BJ (cell line): Measurements from ENCODE around the gene PTPRM. TPM values are rescaled to one million over a fixed set of nuclear protein-coding genes. Genes with fewer than 3 reads are reported as not detected.

Source experiments
- CTCF ChIA-PET: fragments of 350-600 bp; formaldehyde crosslinking; extraction: SDS; loops from one replicate; lab custom pipeline; 2021; ENCODE audit warnings: antibody characterized with exemption, inconsistent platforms; lab: Yijun Ruan, JAX
- POLR2A ChIA-PET: fragments of 300-600 bp; sonication (Branson Sonifier 250); formaldehyde crosslinking; extraction: SDS; loops from one replicate; lab custom pipeline; 2021; ENCODE audit warnings: antibody characterized with exemption; lab: Charles Lee
- DNase-seq: peaks from one replicate; pipeline ENCODE4 v3.0.0-alpha.2; 2011; ENCODE audit warnings: low read depth
- H3K27me3 ChIP-seq: 2 replicates; pipeline ENCODE4 v1.6.0; 2011; ENCODE audit warnings: low read length; ENCODE audit not compliant: control insufficient read depth, insufficient read depth
- H3K36me3 ChIP-seq: 2 replicates; pipeline ENCODE4 v1.5.1; 2011; ENCODE audit warnings: low read length; ENCODE audit not compliant: control insufficient read depth, insufficient read depth
- H3K4me3 ChIP-seq: 2 replicates; pipeline ENCODE4 v1.5.1; 2011; ENCODE audit warnings: low read depth, mild to moderate bottlenecking, control low read depth, low read length
- polyA plus RNA-seq: library from polyadenylated mRNA; depleted of rRNA; stranded (reverse); fragments of >200 nt; gene quantifications from 2 replicates; pipeline ENCODE4 v1.2.3, GENCODE V29; 2011
- TF ChIP-seq, protein P1 (sequence below): IDR thresholded peaks from 2 replicates; pipeline ENCODE4 v1.5.1; 2011; ENCODE audit warnings: low read depth, mild to moderate bottlenecking, control low read depth, inconsistent platforms, low read length, moderate library complexity; ENCODE audit not compliant: insufficient read depth

PTPRM gene
- polyA plus RNA-seq, 1 experiment: 149 TPM

- Histone ChIP-seq H3K27me3 (no peaks in the 10 kb centered on the region), H3K36me3 (no peaks in the 10 kb centered on the region), H3K4me3 (no peak overlapping the region)
- TF ChIP-seq, protein P1, sequence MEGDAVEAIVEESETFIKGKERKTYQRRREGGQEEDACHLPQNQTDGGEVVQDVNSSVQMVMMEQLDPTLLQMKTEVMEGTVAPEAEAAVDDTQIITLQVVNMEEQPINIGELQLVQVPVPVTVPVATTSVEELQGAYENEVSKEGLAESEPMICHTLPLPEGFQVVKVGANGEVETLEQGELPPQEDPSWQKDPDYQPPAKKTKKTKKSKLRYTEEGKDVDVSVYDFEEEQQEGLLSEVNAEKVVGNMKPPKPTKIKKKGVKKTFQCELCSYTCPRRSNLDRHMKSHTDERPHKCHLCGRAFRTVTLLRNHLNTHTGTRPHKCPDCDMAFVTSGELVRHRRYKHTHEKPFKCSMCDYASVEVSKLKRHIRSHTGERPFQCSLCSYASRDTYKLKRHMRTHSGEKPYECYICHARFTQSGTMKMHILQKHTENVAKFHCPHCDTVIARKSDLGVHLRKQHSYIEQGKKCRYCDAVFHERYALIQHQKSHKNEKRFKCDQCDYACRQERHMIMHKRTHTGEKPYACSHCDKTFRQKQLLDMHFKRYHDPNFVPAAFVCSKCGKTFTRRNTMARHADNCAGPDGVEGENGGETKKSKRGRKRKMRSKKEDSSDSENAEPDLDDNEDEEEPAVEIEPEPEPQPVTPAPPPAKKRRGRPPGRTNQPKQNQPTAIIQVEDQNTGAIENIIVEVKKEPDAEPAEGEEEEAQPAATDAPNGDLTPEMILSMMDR: no peak
- ChIA-PET POLR2A (interaction anchor here (0.6 kb wide), 1 partner anchor 779 kb away, joined by 6 read pairs; no protein-coding TSS in a partner anchor), CTCF (no interaction called here)
- no peak for DNase-seq
Observed at GRCh38 chr18:8238507-8238906, 671.4 kb downstream of the PTPRM start.

GRCh38 chr18:8241731-8242130, 674.6 kb downstream of the PTPRM start:
- POLR2A ChIA-PET: no interaction called here
- no peaks in the 10 kb centered on the region for H3K36me3 ChIP-seq
- CTCF ChIA-PET: interaction anchor here (1.3 kb wide), 1 partner anchor 11 kb away, joined by 4 read pairs; no protein-coding TSS in a partner anchor

DNA sequence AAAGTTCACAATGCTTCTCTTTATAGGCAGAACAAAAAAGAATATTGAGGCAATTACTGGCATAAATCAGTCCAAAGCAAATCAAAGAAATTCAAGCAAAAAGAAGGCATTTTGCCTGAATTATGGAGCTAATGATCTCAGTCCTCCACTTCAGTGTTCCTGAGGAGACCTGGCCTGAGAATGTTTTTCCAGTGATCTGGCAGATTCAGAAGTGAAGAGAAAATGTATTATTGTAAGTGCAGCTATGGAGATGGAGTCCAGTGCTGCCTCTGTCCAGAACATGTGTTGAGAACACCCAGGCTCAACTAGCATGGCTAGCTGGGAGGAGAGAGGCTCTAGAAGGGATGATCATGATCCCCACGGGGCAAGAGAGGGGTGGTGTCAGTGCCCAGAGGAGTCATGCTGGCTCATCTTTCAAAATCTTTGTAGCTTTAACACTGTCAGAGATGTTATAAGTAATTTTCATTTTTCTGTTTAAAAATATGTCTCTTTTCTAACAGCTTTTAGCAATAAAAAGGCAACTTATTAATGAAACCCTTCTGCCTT, 675.1 kb downstream of the PTPRM start:
- H3K36me3 ChIP-seq: no peaks in the 10 kb centered on the region
- TF ChIP-seq, protein P1: no peak
- no peak overlapping the region for H3K4me3 ChIP-seq
- POLR2A ChIA-PET: no interaction called here
- DNase-seq: no peak
- CTCF ChIA-PET: interaction anchor here (1.3 kb wide), 1 partner anchor 10 kb away, joined by 4 read pairs; no protein-coding TSS in a partner anchor
- no peaks in the 10 kb centered on the region for H3K27me3 ChIP-seq

More at GRCh38 chr18:8241731-8242130, 674.6 kb downstream of the PTPRM start:
- DNase-seq: no peak
- Histone ChIP-seq H3K27me3 (no peaks in the 10 kb centered on the region), H3K4me3 (no peak overlapping the region)
- TF ChIP-seq, protein P1: no peak

DNA sequence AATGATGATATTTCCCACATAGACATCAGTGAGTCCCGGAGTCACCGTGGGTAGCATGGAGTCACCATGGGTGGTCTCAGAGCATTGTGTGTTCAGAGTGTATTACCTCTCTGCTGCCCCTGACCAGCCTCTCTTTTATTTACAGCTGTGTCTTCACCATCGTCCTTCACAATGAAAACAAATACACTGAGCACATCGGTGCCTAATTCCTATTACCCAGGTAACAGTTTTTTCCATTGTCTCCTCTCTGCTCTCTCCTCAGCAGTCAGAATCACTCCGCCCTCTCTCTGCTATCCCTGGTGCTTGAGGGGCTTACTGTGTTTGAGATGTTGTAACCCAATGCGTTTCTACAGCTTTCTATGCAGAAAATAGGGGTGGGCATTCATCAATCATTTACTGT, 680.6 kb downstream of the PTPRM start:
- no peak for DNase-seq
- Histone ChIP-seq H3K36me3 (no peaks in the 10 kb centered on the region), H3K27me3 (no peaks in the 10 kb centered on the region), H3K4me3 (no peak overlapping the region)
- TF ChIP-seq, protein P1: no peak
- ChIA-PET POLR2A (no interaction called here), CTCF (no interaction called here)

DNA sequence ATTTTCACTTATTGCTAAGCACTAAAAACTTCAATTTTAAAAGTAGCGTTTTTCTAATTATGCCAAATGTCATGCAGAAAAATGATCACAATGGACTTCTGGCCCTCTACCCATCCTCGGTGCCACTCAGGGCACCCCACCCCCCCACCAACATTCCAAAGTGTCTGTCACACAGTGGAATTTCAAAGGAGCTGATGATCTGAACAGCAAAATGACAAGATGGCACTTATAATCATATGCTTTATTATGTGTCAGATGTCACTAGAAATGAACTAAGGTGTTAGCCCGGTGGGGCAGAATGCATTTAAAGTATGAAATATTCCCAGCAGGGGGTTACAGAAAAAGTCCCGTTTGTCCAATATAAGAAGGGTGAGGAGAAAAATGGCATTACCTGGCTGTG, 681.5 kb downstream of the PTPRM start:
- TF ChIP-seq, protein P1: no peak
- ChIA-PET POLR2A (no interaction called here), CTCF (no interaction called here)
- no peak for DNase-seq
- Histone ChIP-seq H3K27me3 (no peaks in the 10 kb centered on the region), H3K36me3 (peaks cover 2% of the 10 kb centered on the region; the same call in 1 of the 2 replicates), H3K4me3 (no peak overlapping the region)
